GM19372 (cell line): Measurements from ENCODE around the gene APOF.
A peak's percentile ranks its signal among the peaks of the same experiment; 100 is the strongest.
"Not testable (repeated sequence)": the region's sequence is repeated elsewhere in the genome, so short reads cannot be mapped to it uniquely, and the experiment has no call there.

Experiments
- ATAC-seq: cut with Tn5 transposase; IDR thresholded peaks from one replicate; pipeline ENCODE4 v1.9.1; 2021; ENCODE audit warnings: mild to moderate bottlenecking, low read depth, moderate library complexity; ENCODE audit not compliant: unreplicated experiment

APOF gene

DNA sequence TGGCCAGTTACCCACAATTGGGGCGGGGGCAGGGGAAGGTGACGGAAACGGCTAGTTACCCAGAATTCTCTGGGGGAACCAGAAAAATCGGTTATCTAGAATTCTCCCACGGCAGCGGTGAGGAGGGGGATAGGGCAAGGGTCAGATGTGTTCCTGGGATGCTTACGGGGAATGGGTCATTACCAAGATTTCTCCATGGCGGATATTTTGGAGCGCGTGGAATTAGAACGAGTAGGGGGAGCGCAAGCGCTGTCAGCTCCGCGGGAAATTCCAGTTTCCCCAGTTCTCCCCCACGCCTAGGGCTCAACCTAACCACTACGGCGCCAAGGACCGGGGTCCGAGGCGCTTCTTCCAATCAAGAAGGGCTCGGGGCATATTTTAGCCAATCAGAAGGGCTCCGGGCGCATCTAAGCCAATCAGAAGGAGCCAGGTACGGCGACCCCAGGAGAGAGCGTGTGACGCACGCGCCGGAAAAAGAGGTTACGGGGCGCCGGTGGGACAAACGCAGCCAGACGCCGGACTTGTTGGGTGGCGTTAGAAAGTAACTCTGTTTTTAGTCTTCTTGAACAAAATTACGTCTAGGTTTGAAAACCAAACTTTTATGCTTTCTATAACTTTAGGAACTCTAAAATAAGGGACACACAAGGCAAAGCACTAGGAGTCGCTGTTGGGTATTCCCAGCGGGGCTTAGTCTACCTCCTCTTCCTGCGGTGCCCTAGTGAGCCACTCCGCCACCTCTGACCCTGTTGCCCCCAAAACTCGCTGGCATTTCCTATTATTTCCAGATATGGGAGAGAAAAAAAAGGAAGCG lies 28.8 kb downstream of the APOF start, which contains the start of gene PAN2:
TSS of gene PAN2 (minus strand) at position 322 of the 811 bp plus-strand sequence. CDS start 906 bp downstream, outside the sequence.
- peak; percentile 97 for ATAC-seq

DNA sequence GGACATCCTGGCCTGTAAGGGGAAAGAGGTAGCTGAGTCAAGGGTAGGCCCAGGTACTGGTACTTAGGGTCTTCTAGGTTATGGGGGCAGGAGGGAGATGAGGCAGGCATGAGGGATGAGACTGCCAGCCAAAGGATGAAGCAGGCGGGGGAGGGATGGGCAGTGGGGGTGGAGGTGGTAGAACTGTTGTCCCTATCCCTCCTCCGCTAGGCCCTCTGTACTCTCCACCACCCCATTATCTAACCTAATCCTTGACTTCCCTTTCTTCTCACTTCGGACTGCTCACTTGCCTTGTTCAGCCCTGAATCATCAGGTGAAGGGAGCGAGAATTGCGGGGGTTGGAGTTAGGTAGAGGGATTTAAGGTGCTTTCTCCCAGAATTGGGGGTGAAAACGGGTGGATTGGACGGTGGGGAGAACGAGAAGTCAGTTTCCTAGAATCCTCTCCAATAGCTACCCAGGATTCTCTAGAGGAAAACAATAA lies 29.4 kb downstream of the APOF start:
- no peak for ATAC-seq

DNA sequence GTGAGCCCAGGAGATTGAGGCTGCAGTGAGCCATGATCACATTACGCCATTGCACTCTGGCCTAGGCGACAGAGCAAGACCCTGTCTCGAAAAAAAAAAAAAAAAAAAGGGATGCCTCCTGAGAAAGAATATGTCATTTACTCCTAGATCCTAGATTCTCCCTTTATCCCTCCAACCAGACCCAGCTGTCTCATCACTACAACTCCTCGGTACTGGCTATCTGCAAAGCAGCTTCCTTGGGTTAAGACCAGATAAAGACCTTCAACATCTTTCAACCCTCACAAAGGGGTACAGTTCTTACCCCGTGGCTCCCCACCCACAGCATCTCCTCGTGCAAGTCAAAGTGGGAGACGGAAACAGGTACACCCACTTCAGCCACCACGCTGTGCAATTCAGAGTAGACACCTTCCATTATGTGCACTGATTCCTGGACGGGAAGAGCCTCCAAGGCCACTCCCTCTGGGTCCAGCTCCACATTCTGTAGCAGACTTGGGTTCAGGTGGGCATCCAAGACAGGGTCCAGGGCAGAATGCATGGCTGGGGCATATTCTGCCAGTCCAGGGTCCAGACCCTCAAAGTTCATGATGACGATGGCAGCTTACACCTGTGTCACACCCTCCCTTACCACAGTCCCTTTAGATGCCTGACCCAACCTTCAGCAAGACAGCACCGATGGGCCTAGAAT lies 30.0 kb downstream of the APOF start:
- no peak for ATAC-seq

DNA sequence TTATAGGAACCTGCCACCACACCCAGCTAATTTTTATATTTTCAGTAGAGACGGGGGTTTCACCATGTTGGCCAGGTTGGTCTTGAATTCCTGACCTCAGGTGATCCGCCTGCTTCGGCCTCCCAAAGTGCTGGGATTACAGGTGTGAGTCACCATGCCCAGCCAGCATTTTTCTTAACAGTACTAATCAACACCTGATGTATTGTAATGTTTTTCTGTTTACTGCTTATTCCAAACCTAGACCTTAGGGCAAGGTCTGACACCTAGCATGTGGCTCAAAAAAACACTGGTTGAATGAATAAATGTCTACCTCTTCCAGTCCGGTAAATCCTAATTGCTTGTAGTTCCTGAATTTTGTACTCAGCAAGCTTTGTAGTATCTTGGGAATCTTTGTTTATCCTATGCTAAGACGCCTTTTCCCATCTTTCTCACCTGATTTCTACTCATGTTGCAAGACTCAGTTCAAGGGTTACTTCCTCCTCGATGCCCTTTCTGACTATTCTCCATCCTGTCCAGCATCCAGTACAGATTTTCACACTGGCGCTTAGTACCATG lies 31.6 kb downstream of the APOF start:
- ATAC-seq: no peak

DNA sequence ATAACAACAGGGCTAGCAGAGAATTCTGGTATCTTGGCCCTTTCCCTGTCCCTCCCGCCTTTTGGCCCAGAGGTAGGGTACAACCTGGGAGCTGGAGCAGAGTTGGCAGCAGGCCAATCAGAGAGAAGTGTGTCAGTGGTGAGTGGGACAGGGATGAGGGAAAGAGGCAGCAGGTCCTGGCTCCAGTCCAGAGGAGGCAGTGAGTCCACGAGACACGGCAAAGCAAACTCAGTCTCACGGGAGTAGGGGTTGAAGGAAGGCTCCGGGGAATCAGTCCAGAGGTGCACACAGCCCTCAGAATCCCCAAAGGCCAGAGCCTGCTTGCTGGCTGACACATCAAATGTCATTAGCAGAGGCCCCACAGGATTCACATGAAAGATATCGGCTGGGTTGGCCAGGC lies 36.1 kb downstream of the APOF start:
- no peak for ATAC-seq

DNA sequence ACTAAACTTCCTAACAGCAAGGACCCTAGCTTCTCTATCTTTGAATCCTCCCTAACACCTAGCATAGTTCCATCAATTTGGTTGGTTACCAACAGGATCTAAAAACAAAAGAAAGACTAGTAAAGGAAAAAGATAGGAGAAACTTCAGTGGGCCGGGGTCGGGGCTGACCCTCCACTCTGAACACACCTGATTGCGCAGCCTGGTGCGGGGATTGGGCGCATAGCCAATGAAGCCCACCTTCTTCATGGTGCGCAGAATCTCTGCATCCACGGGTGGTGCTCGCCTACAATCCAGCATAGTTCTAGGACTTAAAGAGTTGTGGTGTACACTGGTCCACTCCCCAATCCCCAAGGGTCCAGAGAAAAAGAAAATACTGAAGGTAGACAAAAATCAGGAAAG lies 36.5 kb downstream of the APOF start:
- no peak for ATAC-seq

DNA sequence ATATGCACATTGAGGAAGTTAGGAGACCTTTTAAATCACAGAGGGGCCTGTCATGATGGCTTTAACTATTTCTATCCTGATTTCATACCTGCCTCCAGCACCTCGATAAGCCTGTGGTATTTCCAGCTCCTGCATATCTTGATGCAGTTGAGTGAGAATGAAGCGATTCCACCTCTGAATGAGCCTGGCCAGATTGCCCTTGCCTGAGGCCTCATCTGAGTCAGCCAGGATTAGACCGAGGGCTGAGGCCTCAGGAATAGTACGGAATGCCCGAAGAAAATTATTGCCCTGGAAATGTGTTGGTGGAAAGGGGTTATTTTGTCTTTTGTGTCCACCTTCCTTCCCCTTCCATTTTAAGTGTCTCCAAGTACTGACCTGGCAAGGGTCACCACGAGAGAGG lies 38.5 kb downstream of the APOF start:
- no peak for ATAC-seq

DNA sequence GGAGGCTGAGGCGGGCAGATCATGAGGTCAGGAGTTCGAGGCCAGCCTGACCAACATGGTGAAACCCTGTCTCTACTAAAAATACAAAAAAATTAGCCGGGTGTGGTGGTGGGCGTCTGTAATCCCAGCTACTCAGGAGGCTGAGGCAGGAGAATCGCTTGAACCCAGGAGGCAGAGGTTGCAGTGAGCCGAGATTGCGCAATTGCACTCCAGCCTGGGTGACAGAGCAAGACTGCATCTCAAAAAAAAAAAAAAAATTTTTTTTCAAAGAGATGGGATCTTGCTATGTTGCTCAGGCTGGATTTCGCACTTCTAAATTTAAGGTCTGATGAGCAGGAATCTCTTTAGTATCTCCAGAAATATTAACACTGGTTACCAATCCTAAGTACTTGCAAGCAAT lies 41.0 kb downstream of the APOF start:
- not testable (repeated sequence) for ATAC-seq

DNA sequence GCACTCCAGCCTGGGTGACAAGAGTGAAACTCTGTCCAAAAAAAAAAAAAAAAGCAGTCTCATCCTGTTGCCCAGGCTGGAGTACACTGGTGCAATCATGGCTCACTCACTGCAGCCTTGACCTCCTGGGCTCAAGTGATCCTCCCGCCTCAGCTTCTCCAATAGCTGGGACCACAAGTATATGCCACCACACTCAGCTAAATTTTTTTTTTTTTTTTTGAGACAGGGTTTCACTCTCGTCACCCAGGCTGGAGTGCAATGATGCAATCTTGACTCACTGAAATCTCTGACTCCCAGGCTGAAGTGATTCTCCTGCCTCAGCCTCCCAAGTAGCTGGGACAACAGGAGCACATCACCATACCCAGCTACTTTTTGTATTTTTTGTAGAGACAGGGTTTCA lies 41.6 kb downstream of the APOF start:
- no peak for ATAC-seq

DNA sequence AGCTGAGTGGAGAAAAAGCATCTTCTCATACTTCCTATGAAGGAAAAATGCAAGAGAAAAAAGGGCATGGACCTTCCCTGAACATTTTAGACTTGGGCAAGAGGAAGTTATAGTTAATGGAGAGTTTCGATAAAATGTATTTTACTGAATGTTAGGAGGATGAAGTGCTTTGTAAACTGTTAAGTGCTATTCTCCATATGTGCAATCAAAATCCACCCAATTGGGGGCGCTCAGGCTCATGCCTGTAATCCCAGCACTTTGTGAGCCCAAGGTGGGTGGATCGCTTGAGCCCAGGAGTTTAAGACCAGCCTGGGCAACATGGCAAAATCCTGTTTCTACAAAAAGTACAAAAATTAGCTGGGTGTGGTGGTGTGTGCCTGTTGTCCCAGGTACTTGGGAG lies 45.0 kb downstream of the APOF start:
- no peak for ATAC-seq

DNA sequence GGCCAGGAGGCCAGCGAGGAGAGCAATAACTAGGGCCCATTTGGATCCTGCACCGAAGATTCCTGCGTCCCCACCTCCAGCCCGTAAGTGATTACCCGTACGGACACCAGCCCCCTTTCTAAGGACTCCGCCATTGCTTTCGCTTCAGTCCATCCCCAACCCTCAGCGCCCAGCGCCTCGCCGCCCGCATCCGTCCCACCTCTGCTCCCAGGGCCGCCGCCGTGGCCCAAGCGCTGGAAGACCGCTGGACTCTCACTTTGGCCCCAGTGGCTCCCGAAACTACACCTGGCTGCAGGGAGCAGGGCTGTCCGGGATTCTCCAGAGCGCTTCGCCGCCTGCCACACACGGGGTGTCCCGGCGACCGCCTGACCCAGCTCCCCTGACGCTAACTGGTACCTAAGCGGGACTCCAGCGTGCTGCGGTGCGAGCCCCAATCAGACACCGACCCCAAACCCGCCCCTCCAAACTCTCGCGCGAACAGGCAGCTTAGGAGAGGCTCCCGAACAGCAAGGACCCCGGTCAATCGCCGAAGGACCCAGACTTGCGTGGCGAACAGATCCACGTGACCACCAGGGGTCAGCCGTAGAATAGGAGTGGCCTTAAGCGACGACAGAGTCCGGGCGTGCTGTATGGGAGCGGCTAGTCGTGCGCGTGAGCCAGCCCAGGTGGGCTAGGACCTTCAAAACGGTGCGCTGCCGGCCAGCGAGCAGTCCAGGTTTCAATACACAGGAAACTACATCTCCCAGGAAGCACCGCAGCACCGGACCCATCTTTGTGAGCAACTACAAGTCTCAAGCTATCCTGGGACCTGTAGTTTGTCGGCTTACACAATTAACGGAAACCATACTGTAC lies 46.8 kb downstream of the APOF start, which contains the start of gene CNPY2:
TSS of gene CNPY2 (minus strand) at position 367 of the 852 bp plus-strand sequence. CDS start 771 bp downstream, outside the sequence.
- peak; percentile 92 for ATAC-seq

DNA sequence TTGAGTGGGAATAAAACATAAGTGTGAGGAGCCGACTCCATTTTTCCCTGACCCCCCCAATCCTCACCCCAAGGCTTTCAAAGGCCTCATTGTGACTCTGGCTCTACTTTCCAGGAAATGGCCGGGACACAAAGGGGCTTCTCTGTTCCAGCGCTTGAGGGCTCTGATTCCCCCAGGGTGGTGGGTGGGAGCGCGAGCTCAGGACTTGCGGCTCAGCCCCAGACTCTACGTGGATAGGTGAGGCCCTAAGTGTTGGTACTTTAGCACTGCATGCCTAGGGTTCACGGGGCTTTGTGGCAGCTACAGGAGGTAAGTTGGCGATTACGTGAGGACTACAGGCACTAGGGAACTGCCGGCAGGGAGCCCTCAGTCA lies 47.4 kb downstream of the APOF start:
- ATAC-seq: no peak

DNA sequence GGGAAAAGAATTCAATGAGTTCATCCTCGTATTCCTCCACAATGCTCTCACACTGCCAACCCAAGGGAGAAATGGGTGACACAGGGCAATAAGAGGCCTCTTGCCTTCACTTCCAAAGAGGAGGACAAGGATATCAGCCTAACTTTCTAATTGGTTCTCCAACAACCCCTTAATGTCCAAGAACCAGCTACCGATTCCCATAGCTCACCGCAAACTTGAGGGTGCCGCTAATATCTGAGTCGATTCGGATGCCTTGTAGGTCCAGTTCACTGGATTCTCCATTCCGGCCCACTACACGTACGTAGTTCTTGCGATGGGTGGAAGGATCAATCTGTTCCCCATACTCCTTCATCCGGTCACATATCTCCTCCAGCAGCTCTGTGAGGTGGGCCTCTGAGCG lies 51.7 kb downstream of the APOF start:
- no peak for ATAC-seq
